ENCODE results near the gene CDC42BPA.

CDC42BPA gene

DNA sequence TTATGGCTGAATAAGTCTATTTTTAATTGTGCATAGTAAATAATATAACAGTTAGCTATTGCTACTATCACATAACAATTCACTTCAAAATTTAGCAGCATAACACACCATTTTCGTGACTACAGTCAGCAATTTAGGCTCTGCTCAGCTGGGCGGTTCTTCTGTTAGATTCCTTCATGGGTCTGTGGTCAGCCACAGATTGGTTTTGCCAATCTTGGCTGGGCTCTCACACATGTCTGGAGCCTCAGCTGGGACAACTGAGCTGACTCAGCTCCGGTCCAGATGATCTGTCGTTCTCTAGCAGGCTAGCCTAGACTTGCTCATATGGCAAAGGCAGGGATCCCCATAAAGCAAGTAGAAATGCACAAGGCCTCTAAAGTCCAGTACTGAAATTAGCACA lies 15.1 kb upstream of the CDC42BPA start:
- DNase-seq, result no peak

DNA sequence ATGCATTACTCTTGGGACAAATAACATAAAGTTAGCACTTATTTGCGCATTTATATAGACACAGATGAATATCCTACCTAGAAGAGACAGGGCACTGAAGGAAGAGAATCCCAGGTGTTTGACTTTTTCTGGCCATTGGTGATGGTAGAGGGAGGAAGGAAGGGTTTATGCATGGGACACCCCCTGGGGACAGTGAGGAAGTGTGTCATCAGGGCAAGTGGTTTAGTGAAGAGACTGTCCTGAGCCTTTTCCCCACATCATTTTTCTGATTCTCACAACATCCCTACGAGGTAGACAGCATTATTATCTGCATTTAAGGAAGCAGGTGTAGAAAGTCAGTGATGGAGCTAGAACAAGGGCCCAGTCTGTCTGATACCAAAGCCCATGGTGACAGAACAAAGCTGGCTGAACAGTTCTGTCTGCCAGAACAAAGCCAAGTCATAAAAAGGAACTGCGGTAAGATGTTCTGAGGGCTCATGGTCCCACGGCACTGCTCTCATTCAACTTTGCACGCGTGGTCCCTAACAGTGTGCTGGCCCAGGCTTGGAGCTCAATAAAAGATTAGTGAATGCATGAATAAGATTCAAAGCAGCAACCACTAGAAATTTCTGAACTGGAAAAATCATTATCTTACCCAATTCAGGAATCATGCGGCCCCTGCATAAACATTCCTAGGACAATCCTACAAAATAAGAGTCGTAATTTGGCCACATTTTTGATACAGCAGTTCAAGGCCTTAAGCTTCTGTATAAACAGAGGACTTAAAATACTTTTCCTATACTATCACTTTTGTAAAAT lies 12.2 kb upstream of the CDC42BPA start:
- no peak for DNase-seq

DNA sequence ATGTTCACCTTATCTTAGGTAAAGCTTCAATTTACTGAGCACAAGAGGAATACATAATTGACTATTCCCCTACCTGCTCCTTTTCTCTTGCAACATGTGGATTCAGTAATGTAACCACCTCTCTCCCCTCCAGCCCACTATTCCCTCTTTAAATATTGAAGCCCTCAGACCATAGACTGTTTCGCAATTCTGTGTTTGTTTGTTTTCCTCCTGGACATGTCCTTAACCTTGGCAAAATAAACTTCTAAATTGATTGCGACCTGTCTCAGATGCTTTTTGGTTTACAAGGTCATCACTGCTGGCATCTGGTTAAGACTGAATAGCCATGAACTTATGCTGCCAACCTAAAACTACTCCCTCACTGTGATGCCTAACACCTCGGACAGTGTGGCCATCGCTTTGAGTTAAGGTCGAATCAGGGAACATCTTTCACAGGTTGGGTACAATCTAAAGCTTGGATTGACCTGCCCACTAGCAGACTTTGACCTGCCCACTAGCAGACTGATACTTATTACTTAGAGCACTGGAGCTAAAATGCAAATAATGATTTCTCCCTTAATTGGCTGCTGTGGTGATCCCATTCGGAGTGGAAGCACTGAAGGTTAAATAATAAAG lies 10.2 kb upstream of the CDC42BPA start:
- DNase-seq, result no peak

DNA sequence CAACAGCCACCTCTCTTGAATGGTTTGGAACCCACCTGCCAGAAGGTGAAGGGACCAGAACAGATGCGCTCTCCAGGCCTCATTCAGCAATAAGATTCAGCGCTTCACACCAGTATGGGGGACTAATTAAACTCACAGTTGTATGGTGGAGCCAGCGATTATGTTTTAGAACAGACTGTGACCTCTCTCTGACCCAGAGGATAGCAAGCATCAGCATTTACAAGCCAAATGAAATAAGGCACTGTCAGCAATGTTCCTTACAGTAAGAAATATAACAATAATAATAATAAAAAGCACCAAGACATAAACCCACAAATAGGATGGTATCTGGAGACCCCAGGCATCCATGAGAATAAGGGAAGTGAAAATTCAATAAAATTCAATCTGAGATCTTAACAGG lies 6.9 kb upstream of the CDC42BPA start:
- DNase-seq, result no peak

DNA sequence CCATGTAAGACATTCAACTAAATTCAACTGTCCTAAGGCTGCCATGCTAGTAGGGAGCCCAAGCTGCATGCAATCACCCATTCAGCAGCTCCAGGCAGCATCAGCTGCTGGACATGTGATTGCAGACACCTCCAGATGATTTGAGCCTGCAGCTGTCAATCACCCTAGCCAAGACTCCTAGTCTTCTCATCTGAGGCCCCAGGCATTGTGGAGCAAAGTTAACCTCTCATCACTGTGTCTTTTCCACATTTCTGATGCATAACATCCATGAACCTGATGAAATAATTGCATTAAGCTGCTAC lies 5.6 kb upstream of the CDC42BPA start:
- no peak for DNase-seq

DNA sequence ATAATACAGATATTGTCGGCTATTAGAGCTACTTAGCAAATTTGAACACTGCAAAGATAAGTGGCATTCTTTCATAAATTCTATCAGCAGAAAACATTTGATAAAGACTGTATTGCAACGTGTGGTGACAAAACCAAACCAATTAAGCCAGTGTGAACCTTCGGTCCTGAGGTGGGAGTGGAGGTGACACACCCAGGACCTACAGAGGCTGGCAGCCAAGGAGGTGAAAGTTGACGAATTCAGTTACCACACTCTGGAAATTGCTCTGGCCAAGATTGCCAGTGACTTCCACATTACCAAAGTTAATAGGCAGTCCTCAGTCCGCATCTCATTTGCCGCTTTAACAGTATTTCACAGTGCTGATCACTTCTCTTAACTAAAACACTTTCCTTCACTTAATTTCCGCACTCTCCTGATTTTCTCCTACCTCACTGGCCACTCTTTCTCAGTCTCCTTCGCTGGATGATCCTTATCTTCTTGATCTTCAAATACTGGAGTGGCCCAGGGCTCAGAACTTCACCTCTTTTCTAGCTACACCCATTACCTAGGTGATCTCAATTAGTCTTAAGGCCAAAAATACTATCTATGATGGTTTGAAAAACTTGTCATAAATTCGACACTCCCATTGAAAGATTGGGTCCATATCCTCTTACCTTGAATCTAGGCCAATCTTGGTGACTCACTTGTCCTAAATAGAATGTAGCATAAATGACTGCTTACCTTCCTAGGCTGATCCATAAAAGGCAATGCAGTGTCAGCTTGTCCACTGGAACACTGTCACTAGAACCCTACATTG lies 5.1 kb upstream of the CDC42BPA start:
- DNase-seq, result no peak

DNA sequence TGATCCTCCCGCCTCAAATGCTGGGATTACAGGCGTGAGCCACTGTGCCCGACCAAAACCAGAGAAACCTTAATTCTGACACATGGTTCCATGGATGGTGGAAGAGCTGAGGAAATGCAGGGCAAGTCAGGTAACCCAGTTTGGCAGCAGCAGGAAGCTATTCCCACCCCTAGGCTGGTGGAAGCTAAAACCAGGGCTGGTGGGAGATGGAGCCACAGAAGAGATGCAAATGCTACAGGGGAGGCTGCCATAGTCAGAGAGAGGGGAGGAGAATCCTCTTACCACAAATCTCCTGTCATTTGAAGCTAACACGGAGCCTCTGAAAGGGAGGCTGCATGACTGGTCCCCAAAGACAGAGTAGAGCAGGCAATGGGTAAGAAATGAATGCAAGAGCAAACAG lies 4.1 kb upstream of the CDC42BPA start:
- no peak for DNase-seq

DNA sequence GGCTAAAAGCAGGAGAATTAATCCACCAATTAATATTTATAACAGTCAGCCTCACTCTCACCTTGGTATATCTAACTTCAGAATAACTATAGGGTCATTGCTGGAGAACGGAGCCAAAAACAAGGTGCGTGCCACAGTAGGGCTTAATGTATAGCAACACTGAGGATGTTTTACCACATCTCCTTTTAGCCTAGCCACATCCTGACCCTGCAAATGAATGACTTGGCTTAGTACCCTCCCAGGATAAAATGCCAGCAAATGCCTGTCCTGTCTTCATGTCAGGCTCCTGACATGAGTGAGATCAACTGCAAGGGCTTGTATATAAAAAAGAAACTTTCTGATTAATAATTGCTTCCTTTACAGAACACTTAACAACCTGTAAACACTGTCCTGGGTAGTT lies 2.7 kb upstream of the CDC42BPA start:
- DNase-seq, result no peak

DNA sequence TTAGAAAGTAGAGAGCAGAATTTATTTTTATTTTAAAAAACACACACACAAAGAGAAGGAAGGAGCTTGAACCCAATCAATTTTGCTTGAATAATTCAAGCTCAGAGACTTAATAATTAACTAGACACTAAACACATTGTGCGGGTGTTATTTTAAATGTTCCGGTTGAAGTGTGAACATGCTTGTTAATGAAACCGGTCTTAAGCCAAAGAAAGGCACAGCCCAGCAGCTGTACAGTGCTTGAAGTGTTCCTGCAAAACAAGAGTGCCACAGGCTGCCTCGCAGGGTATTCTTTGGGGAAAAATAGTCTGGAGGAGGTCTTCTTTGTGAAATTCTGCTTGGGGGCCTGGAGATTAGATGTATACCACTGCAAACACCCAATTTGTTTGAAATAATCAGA lies 2.2 kb upstream of the CDC42BPA start:
- no peak for DNase-seq

DNA sequence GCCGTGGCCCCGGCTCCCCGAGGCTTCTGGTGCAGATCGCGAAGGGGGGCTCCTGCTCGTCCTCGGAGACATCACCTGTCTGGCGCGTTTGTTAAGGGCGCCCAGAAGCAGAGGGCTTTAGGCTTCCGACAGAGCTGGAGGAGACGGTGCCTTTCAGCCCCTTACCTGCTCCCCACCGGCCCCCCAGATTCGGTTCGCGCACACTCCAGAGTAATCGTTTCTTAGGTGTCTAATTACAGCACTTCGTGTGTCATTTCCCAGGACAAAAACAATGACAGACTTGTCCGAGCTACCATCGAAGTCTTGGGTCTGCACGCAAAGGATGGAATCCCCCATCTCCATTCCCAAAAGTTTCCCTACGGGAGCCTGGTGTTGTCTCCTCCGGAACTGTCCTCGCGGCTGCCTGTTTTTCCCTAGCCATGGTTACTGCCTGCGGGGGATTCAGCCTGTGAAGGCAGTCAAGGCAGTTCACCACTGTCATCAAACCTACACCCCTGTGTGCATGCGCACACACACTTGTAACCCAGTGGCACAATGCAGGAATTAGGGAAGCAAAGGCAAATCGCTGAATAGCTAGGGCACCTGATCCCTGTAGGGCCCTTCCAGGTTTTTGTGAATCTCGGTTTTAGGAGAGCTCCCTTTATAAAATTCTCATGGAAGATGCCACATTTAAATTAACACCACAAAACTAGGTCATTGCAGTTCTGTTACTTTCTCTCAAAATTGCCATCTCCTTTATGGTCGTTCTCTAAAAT lies 738 bp upstream of the CDC42BPA start:
- peak; percentile 1 for DNase-seq

DNA sequence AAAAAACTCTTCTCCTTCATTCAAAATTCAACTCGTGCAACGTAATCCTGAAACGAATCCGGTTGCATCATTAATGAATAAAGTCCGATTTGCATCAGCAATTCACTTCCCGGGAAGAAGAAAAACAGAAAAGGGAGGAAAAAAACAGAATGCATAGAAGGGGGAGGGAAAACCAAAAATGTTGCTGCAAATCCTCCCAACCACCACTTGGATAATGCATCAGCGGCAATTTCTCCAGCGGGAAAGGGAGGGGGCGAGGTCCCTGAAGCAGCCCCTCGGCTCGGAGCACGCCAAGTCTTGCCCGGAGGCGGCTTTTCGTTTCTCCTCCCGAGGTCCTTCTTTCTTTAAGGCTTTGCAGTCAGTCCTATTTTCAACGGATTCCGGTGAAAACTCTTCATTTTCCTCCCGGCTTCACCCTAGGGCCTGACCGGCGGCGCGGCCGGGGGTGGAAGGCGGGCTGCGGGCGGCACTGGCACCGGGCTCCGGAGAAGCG lies 723 bp downstream of the CDC42BPA start:
- DNase-seq, result no peak

DNA sequence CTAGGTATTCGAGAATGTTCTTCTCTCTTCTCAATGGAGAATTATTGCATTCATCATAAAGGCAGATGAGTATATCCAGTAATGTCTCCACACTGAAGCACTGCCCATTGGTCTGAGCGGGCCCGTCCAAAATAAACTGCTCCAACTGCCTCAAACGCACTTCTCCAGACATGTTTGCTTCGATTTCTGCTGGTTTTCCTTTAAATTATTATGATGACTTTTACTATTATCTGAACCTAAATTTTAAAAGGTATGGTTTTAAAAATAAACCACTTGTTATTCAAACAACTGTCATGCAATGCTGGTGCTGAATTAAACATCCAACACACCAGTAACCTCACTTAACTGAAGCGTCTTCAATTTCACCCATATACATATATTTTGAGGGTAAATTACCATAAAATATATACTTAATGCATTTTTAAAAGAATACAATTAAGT lies 1.3 kb downstream of the CDC42BPA start:
- no peak for DNase-seq

DNA sequence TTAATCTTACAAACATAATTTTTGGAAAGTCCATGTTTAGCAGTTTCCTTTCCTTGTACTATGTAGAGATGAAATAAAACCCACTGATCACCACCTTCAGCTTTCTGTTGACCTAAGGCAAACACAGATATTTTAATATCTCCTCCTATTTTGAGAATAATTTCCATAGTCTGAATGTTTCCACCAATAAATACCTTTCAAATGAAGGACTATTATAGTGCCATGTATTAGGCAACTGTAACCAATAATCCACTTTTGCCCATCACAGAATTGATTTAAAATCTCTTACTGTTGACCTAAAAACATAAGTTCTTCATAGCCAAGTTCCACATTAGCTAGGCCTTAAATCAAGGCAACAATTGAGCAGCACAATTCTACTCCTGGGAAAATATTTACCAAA lies 1.8 kb downstream of the CDC42BPA start:
- DNase-seq, result no peak

DNA sequence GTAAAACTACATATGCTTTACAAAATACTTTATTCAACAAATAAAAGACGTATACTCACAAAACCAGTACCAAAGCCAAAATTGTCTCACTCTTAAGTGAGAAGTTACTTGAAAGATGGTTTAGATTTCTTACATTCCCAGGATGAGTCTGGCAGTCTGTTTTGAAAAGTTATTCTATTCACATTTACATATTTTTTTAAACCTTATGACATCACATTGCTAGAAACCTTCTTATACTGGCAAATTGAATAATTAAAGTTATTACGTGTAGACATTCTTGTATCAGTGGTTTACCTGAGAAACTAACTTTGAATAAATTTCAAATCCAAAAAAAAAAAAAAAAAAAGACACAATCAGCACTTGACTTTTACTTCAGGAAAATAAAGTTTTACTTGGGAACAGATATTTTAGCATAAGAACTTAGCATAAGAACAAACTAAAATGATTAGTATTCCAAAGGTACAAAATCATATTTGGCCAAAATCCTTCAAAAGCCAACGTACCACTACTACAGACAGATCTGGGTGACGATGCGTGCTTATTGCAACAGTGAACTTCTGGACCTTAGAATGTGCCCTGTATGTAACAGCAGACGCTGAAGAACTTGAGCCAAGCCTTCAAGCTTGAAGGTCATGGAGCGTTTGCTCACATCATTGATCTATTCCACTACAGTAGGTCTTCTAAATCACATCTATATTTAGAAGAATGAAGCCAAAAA lies 2.5 kb downstream of the CDC42BPA start:
- DNase-seq, result no peak

DNA sequence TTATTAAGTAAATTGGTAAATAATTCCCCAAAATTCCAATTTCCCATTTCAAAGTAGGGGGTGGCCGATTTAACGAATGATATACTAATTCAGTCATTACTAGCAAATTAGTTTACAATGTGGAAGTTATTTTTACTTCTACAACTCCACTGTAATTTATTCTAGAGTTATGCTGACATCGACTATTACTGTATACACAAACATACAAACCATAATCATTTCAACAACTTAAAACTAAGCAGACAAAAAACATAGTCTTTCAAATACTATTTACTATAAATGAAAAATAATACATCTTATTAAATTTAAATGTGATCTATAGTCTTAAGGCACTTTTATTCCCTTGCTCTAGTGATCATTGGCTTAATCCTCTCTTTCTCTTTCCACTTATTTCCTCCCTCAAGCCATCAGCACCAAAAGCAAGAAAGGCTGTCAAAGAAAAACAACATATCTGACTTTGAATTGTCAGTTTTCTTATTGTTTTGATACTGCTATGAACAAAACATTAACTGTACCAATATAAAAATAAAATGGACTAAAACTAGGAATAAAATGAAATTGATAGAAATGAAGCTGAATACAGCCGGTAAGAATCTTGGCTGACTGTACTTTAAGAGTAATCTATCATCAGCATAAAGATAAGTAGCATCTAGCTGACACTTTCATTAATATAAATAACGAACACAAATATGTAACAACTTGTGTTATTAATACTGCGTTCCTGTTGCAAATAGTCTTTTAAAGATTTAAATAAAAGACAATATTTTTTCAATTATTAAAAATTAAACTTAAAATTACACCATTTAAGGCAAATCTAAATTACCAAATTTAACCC lies 4.1 kb downstream of the CDC42BPA start:
- no peak for DNase-seq

DNA sequence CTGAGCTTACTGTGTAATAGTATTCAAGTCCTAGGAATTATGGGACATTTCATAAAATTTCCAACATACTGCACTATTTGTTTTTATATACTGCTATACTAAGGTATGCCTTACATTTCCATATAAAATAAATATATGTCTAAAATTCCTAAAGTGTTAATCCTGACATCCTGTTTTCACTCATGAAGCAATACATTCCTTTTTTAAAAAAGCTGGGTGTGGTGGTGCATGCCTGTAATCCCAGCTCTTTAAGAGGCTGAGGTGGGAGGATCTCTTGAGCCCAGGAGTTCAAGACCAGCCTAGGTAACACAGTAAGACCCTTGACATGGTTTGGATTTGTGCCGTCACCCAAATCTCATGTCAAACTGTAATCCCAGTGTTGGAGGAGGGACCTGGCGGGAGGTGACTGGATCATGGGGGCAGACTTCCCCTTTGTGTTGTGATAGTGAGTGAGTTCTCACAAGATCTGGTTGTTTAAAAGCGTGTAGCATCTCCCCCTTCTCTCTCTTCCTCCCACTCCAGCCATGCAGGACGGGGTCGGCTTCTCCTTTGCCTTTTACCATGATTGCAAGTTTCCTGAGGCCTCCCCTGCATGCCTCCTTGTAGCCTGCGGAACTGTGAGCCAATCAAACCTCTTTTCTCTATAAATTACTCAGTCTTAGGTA lies 5.8 kb downstream of the CDC42BPA start:
- no peak for DNase-seq

DNA sequence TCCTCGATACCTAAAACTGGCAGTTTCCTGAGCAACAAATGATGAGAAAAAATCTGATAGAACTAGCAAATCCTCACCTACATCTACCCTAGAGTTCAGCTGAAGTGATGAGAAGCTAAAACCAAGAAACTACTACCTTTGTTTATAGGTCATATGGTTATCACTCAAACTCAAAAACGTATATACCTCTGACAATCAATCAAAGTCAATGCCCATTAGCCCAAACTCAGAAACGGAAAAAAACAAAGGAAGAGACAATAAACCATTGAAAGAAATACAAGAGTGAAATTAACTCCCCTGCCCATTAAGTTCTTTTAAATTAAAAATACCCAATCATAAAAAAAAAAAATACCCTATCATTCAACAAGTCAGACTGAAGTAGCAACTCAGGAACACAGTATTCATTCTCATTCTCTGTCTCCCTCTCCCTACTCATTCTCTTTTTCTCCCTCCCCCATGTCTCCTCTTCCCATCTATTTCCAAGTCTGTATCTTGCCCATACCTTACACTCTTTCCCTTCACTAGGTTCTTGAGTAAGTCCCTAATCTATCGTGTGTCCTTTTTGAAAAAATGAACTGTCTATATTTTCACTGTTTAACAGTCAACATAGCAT lies 6.8 kb downstream of the CDC42BPA start:
- DNase-seq, result no peak

DNA sequence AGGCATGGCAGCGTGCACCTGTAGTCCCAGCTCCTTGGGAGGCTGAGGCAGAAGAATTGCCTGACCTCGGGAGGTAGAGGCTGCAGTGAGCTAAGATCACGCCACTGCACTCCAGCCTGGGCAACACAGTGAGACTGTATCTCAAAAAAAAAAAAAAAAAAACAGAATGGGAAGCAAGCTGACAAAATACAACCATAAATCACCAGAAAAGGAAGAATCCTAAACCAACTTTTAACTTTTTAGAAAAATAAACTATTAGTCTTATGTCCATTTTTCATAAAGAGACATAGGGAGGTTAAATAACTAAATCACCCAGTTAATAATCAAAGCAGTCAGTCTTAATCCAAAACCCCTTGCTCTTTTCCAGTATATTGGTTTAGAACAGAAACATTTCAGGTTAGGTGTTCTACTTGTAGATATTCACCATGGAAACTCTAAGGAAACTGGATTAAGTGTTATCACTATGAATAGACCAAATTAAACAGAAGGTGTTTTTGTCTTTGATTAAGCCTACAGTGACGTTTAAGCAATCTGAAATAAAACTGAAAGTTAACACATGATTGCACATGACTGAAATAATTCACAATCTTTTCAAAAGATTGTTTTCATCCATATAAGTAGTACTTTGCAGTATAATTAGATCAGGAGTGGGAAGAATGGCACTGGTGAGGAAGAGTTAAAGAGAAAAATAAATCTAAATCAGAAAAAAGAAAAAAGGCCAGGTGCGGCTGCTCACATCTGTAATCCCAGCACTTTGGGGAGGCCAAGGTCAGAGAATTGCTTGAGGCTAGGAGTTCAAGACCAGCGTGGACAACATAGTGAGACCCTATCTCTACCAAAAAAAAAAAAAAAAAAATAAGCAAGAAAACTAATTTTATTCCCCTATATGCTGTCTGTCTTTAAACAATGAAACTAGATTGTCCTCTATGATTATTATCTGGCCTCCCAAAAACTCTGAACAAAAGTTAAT lies 9.6 kb downstream of the CDC42BPA start:
- no peak for DNase-seq

DNA sequence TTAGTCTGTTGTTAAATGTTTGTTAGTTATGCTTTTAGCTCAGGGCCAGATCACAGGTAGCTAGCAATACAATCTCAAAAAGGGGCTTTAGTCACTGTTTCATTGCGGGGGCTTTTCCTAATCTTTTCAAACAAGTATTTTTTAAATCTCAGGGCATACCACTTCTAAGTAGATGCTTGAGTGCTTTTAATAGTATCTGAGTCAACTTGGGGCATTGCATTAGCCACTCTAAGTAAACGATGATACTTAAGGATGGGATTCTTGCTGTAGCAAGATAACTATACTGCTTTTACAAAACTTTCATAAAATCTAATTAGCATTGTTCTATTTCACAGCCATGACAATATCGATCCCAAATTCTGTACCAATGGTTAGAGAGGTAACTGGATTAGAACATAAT lies 11.6 kb downstream of the CDC42BPA start:
- no peak for DNase-seq
